Fibroblast of peridontal ligament (primary cell): ENCODE measurements around the gene USP24.
"Not testable (repeated sequence)": the region's sequence is repeated elsewhere in the genome, so short reads cannot be mapped to it uniquely, and the experiment has no call there.

Experiments
- DNase-seq: peaks from one replicate; pipeline ENCODE4 v3.0.0-alpha.2; 2010; ENCODE audit errors: extremely low read depth

USP24 gene

DNA sequence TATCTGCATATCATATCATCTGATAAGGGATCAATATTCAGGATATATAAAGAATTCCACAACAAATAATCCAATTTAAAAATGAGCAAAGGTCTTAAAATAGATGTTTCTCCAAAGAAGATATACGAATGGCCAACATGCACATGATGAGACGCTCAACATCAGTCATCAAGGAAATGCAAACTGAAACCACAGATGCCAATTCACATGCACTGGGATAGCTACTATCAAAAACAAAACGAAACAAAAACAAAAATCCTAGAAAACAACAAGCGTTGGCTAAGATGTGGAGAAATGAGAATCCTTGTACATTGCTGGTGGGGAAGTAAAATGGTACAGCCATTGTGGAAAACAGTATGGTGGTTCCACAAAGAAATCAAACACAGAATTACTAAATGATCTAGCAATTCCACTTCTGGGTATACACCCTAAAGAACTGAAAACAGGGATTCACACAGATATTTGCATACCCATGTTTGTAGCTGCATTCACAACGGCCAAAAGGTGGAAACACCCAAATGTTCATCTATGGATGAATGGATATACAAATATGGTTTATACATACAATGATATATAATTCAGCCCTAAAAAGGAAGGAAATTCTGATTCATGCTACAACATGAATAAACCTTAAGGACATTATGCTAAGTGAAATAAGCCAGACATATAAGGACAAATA lies 96.4 kb downstream of the USP24 start:
- no peak for DNase-seq

DNA sequence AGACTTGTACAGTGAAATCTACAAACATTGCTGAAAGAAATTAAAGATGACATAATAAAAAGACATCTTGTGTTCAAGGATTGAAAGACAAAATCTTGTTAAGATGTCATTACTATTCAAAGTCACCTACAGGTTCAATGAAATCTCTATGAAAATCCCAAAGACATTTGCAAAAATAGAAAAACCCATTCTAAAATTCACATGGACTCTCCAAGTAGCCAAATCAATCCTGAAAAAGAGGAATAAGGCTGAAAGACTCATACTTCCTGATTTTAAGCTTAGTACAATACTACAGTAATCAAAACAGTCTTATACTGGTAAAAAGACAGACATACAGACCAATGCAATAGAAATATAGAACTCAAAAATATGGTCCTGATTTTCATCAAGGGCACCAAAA lies 97.2 kb downstream of the USP24 start:
- DNase-seq, result no peak

DNA sequence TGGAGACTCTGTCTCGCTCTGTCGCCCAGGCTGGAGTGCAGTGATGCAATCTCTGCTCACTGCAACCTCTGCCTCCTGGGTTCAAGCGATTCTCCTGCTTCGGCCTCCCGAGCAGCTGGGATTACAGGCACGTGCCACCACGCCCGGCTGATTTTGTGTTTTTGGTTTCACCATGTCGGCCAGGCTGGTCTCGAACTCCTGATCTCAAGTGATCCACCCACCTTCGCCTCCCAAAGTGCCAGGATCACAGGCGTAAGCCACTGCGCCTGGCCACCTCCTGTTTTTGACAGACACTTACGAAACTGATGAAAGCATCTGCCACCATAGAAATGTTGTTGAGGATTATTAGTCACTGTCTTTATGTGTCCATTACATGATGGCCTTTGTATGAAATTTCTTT lies 106.2 kb downstream of the USP24 start:
- not testable (repeated sequence) for DNase-seq

DNA sequence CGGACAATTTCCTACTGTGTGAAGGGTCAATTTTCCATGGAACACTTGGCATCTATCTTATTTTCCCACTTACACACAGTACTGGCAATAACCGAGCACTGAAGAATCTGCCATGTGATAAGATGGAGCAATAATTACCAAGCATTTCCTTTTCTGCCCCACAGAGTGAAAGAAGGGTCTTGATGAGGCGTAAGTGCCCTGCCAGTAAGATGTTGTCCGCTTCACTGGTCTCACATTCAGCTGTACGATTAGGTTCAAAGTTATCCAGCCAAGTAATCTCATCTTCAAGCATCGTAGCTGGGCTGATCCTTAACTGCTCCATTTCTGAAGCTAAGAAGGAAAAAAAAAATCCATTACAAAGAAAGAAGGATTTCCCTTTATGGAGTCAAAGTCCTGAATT lies 108.1 kb downstream of the USP24 start:
- DNase-seq, result no peak

DNA sequence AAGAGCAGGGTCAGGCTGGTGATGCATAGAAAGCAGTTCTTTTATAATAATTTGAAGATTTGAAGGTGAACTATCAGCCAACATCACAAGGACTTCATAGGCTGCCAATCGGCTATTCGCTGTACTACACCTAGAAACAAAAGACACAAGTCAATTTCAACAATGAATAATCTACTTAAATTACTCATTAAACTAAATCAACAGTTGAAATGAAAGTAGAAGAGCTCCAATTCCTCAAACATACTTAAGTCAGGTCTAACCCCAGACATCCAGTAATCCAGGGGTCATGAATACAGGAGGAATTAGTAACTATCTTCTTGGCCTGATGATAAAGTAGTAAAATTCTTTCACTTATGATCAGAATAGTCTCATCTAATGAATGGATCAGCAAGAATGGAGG lies 111.3 kb downstream of the USP24 start:
- DNase-seq, result no peak

DNA sequence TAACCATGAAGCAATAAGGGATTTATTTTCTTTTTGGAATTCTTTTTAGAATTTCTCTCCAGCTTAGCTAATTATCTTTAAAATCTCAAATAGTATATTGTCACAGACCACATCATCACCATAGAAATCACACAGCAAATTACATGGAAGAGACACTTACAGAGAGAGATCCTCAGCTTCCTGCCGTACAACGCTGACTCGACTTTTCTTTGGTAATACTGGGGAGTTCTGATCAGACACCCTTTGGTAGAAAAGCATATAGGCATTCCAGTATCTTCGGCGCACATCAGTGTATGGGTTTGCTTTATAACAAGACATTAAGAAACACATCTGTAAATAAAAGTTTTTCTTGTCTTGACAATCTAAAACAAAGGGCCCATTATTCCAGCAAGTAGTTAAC lies 120.1 kb downstream of the USP24 start:
- DNase-seq, result no peak

DNA sequence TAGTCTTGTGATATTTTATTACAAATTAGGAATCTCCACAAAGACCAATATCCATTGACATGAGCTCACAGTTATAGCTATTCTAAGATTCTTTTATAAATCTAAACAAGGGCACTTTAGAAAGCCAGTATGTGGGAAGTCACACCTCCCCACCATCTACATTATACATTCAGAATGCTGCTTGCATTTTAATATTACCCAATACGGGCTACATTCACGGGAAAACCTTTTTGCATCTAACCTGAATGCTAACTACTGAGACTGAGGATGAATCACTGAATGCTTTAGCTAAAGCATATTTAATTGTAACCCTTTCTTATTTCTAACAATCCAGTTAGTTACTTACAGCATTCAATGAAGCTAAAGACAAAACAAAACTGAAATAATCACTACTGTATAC lies 122.7 kb downstream of the USP24 start:
- no peak for DNase-seq

DNA sequence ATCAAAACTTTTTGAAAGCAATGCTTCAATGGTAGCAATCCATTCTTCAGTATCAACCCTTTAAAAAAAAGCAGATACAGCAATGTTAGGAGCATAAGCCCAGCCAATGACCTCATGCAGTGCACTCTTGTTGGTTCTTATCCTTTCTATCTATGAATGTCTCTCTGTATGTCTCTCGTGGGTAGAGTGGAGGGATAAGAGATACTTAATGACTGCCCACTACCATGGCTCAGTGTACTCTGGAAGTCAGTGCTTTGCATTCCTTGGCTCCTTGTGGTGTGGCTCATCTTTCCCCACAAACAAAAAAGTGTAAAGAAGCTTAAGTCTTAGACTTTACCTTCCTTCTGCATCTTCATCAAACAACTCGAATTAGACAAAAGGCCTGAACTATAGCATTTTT lies 125.5 kb downstream of the USP24 start:
- DNase-seq, result no peak

DNA sequence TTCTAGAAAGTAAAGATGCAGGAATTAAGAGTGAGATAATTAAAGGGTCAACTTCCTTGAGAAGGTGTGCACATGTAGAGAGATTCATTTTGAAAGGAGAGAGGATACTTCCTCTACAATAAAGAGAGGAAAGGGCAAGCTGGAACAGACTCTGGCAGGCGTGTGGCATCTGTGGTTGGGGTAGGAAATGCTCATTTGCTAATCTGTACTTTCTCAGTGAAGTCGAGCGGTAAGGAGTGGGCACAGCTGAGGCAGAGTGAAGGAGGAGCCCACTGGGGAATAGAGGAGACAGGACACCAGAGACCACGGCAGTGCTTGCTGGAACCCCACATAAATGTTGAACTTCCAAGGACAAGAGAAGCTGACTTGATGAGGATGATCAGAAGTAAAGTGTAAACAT lies 126.8 kb downstream of the USP24 start:
- no peak for DNase-seq

DNA sequence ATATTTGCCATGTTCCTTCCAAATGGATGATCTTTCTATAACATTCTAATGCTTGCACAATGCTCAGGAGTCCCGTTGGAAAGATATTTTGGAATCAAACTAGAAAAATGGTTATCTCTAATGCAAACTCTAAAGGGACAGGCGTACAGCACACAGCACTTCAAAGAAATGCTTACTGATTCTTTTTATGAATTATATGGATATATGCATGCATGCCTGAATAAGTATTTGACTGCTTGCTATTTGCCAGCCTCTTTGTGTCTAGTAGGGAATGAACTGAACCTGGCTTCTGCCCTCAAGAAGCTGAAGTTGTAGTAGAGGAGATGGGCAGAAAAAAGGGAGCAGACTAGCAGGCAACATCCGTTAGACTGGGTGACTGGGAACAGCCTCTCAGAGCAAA lies 127.7 kb downstream of the USP24 start:
- no peak for DNase-seq

DNA sequence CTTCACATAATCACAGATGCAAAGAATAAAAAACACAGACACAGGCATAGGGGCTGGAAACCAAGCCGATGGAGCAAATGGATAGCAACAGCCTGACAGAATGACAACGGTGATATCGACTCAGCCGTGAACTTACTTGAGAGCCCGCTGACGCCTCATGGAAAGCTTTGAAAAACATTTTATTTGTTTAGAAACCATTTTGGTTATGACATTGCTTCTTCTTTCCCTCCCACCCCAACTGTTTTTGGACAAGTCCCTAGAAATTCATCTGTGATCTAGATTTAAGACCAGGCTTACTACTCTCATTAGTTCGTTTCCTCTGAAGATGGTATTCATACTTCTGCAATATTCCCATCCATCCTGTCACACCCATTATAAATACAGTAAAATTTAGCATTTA lies 130.9 kb downstream of the USP24 start:
- DNase-seq, result no peak

DNA sequence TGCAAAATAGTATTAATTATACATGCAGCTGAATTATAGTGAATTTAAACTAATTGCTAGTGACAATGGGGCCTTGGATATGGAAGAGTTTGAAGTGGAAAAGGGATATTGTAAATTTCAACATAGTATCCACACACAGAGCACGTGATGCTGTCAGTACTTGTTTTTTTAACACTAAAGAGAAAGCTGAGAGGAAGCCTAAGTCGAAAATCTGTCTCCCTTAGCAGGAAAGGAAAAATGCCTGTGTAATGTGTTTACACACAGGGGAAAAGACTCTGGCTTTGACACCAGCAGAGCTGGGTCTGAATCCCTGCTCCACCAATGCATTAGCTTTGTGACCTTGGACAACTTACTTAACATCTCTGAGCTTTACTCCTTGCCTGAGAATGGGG lies 133.3 kb downstream of the USP24 start:
- DNase-seq, result peak; percentile 61

DNA sequence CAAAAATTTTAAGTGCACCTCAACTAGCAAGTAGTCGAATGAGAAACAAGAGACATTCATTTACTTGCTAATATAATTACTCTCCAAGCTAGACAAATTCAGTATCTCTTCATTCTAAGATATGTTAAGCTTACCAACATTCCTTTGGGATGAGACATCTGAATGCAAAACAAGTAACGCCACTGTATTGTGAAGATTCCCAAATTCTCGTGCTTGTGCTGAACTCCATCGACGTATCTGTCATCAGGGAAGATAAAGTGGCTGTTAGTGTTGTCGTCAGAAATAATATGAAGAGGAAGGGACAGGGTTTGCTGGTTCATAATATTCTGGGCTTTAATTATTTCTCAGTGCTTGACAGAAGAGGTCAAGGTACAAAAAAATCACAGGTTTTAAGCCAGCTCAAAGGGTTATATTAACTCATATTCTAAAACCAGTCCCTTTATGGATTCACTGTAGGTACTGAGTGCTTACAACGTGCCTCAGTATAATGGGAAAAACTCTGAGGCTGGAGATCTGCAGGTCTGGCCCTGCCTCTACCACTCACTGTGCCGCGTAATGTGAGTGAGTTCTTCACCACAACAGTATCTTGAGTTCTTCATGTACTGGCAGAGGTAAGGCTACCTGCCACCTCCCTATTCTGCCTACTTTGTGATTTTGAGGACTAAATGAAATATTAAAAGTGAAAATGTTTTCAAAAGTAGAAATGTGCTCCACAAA lies 133.8 kb downstream of the USP24 start:
- peak; percentile 55 for DNase-seq

DNA sequence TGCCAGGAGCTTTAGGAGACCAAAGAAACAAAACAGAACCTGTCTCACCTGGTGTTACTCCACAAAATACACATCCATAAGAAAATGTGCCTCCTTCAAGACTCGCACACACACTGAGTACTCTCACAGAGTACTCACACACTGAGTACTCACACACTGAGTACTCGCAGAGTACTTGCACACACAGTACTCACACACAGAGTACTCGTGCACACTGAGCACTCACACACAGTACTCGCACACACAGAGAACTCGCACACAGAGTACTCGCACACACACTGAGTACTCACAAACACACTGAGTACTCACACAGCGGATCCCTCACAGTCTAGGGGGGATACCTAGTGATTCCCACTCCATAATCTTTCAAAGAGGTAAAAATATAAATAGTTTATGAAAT lies 135.5 kb downstream of the USP24 start:
- no peak for DNase-seq

DNA sequence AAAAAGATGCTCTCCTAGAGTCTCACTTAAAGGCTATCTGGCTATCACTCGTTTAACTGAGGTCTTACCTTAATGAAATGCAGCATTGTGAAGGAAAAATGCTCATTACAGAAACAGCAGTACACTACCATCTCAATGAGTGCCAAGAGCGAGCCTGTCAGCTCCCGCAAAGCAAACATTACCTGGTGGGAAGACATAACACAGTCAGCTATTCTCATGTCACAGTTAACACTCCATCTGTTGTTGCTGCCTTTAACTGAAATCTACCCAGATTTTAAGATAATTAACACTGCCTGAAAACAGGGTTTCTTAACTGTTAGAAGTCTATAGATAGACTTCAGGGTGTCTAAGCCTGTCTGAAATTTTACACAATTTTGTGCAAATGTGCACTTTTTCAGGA lies 136.7 kb downstream of the USP24 start:
- no peak for DNase-seq

DNA sequence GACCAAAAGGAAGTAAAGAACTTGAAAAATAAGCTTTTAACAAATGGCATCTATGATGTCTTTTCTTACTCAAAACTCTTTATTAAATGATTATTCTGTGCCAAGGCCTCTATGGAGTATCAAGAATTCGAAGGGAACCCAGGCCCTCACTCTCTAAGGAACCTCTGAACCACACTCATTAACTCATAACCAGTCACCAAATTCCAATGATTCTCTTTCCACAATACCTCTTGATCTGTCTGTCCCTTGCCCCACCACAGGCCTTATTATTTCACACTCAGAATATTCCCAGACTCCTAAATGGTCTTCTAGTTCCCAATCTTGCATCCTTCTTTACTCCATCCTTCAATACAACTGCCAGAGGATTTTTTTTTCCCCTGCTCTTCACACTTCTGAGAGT lies 138.8 kb downstream of the USP24 start:
- DNase-seq, result no peak

DNA sequence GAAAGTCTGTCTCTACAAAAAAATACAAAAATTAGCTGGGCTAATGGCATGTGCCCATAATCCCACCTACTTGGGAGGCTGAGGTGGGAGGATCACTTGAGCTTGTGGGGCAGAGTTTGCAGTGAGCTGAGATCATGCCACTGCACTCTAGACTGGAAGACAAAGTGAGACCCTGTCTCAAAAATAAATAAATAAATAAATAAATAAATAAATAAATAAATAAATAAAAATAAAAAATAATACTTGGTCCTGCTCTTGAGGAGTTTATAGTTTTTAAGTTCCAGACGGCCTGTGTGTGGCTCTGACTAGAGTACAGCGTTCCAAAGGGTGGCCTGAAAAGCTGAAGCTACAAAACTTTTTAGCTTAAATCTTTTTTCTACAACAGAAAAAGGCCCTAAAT lies 140.7 kb downstream of the USP24 start:
- no peak for DNase-seq

DNA sequence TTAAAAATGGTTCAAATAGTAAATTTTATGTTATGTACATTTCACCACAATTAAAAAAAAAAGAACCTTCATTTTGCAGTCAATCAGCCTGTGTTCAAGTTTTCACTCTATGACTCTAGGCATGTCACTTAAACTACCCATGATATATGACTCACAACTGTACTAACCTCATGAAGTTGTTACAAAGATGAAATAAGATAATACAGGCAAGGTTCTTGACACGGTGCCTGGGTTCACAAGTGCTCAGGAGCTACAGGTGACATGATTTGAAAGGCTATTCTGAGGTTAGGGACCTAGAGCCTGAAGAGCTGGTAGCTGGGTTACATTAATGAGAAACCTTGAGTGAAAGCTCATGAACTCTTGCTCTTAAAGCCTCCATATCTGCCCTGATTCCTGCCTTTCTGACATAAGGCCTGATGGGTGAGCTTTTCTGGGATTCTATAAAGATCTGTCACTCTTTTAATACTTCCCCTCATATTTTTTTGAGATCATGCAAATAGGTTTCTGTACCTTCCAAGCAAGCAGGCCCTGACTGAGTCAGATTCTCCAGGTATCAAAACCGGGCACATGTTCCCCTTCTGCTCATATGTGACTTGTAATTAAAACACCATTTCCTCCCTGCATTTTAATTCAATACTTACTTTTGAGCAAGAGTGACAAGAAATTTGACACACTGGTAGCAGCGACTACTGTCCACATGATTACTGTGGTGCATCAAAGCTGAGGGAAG lies 141.8 kb downstream of the USP24 start:
- DNase-seq, result no peak

DNA sequence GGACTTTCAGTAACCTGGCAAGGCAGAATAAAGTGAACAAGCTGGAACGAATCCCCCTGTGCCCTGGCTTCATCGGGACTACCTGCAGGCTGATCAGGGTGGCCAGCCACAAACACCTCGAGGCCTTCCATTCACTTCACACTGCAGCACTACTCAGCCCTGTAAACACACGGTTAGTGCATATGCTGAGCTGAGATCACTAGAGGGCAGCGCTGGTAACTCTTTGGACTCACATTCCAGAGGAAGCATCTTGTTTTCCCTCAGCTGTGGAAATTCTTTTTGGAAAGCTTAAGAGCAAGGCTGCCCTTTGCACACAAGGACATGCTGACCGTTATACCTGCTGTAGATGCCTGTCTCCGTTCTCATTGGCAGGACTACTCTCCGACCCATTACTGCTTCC lies 143.7 kb downstream of the USP24 start:
- peak; percentile 58 for DNase-seq

DNA sequence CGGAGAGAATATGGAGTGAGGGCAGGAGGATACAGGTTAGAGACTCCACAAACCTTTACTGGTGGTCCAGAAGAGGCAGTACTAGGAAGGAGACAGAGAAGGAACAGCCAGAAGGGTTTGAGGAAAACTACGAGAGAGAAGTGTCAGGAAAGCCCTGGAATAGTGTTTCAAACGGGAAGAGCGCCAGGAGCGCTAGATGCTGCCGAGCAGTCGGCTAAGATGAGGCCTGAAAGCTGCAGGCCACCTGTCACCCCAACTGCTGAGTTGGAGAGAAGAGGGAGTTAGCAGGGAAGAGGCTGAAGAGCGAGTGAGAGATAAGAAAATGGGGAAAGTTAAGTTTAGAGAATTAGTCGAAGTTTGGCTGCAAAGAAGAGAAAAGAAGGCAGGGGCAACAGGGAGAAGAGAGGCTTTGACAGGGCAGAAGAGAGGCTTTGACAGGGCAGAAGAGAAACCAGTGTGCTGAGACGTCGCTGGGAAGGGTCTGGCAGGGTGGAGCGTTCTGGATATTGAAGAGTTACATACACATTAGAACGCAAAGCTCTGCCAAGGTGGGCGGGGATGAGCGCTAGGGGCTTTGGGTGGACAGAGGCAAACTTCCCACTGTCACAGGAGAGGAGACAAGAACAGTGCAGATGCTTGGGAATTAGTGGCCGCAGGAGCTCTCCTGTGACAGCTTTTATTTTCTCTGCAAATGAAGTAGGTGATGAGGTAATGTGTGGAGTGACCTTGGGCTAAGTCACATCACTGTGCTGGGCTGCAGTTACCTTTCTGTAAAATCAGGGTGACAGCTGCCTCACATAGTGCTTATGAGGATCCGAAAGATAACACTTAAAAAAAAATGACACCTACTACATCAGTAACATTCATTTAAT lies 144.6 kb downstream of the USP24 start:
- no peak for DNase-seq

DNA sequence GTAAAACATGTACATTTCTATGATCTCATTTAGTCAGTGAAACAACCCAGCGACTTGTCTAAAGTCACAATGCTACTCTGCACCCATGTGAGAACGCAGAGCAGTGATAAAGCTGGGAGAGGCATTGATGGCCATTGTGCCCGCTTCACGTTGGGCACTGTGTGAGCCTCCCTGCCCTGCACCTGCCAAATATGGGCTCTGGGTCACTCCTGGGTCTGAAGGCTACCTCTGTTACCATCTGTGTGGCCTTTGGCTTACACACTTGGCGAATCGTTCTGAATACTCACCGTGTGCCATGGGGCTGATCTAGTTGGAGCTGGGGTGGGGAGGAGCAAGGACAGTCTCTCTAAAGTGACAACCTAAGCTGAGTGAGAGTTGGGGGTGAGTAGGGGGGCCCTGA lies 145.9 kb downstream of the USP24 start:
- no peak for DNase-seq

DNA sequence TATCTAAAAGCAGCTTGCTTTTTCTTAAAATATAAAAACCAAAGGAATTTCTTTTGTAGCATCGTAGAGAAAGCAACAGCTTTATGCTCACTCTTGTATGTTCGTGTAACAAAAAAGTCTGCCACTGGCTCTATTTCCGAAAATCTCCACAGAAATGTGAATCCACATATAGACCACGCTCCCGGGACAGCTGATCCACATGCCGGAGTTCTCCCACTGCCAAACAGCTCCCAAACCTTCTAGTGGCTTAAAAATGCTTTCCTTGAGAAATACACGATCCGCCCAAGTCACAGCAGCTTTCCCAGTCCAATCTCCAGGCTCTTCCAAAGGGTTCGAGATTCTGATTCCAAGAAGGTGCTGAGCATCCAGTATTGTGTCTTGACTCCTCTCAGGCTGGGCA lies 146.5 kb downstream of the USP24 start:
- no peak for DNase-seq
